Stimulated activated CD4-positive, alpha-beta T cell treated with anti-CD3 and anti-CD28 coated beads, Interleukin-1b, Interleukin-23, amount 100 ng/mL, for 1 hour (primary cell): ENCODE measurements around the gene SEC14L1.

Experiments used
- DNase-seq, 2 donors: peaks; one replicate each; pipeline ENCODE4 v3.0.0-alpha.2; 2020; ENCODE audit warnings: low read depth in 2 of 2

Gene SEC14L1

DNA sequence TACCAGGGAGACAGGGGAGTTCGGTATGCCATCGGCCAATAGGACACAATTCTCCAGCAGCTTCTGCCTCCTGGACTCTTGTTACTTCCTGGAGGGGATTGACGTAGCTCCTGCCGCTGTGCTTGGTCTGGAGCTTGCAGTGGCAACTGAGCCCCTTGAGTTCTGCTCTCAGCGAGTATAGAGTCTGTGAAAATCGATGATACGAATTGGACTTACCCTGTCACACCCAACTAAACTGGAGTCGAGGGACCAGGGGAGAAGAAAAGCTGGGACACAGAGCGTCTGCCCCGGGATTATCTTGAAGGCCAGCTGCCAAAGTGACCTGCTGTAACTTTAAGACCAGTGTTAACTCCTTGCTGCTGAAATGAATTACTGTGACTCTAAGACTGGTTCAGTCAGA is 22.2 kb downstream of the SEC14L1 start:
- DNase-seq: no peak

DNA sequence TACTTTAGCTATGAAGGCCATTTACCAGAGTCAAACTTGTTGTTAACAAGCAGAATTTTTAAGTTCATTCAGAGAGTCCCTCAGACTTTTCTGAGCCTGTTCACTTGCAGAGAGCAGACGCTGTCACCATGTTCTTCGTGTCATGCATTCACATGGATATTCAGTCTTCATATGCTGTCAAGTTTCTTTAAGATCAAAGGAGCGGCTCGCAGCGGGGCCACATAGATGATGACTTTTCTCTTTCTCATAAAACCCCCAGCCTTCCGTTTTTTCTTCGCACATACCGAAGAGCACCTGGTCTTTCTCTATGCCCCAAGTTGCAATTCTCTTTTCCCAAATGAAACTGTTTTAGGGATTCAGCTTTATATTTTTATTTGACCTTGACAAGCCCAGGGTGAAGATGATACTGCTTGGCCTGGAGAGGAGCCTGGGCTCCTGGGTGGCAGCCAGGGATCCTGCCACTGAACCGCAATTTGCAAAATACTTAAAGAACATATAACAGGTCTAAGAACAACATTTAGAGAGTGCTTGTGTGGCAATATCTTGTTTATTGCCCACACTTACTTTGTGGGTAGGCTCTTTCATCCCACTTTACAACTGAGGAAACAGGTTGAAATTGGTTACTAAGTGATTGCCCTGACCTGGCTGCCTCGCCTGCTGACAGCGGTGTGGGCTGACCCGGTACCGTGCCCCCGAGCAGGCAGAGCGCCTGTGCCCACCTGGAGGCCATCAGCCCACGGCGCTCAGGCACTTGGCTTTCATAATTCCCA is 22.9 kb downstream of the SEC14L1 start:
- no peak for DNase-seq

DNA sequence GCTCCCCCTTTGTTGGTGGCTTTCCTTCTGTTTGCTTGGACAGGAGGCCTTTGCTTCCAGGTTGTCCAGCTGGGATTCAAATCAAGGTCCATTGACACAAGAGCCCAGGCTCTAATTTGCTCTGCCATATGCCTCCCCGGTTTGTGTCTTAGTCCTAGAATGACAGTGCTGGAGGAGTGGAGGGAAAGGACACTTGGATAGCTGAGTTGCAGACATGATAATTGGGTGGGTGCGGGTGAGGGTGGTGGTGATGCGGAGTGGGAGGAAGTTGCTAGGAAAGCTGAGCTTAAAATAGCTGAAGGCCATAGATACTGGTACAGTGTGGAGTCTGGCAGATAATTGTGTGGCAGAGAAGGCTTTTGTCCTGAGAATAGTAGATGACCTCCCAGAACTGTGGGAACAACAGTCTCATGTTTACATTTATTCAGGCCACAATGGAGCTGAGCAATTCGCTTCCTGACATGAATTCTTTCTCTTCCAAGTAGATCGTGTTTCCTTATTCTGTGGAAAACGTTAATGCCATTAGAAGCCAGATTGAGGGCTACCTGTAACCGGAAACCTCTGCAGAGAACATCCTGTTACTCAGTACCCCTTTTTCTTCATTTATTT is 23.8 kb downstream of the SEC14L1 start:
- no peak for DNase-seq

DNA sequence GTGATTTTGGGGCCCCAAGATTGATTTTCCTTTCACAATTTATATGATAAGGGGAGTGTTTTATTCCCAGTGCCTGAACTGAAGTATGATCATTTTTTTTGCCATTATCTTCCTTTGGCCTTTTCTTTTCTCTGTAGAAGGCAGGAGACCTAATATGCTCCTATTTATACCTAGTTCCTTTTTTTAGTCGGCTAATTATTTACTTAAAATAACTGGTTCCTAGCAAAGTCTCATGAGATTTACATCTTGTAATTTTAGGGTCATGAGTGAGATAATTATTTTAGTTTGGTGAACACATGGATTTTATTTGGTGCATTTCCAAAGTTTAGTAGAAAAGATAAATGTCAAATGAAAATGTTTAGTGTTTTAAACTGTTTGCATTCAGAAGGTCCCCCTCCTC is 24.8 kb downstream of the SEC14L1 start:
- no peak for DNase-seq

DNA sequence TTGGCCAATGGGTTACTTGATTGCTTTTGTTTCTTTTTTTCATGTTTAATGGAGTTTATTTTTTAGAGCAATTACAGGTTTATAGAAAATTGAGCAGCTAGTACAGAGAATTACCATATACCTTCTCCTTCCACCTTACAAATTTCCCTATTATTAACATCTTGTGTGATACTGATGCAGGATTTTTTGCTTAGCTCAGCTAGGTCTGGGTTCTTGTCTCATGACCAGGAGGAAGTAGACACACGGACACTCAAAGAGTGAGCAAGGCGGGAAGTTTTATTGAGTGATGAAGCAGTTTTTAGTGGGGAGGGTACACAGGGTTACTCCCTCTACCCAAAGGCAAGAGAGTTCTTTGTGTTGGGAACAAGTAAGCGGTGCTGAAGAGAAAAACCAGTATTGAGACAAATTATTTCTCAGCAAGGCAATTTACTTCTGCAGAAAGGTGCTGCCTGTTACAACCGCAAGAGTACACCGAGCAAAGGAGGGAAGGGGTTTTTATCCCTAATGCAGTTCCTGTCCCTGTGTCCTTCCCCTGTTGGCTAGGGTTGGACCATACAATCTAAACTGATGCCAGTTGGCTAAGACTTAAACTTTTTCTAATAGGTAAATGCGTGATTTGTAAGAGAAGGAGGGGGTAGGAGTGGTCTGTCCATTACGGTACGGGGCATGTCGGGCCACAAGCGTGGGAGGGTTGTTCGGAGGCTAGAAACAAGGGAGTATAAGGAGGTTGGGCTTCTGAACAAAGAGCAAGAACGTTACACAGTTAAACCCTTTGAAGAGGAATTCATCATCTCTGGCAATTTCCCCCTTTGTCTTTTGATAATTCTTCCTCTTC is 26.9 kb downstream of the SEC14L1 start:
- no peak for DNase-seq

- no peak for DNase-seq
These were observed 32.3 kb downstream of the SEC14L1 start for GRCh38 chr17:77173104-77173503.

DNA sequence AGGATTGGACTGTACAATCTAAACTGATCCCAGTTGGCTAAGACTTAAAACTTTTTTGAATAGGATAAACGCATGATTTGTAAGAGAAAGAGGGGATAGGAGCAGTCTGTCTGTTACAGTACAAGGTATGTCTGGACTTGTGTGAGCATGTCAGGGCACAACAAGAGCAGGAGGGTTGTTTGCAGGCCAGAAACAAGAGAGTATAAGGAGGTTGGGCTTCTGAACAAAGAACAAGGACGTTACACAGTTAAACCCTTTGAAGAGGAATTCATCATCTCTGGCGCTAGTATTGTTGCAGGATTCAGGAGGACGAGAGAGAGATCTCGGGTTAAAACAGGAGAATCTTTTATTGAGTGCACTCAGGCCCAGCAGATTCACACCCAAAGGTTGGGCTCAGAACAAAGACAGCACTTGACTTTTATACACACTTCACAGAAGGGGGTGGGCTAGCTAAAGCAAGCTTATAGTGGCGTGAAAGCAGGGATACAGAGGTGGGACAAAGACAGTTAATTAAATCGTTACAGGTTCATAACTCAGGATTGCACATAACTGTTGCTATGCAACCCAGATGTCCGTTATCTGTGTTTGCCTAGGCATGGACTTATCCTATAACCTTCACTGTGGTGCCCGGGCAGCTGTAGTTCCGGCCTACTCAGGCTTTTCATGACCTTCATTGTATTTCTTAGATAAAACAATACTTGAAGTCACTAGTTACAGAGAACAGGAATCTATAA is 34.3 kb downstream of the SEC14L1 start:
- DNase-seq: no peak

DNA sequence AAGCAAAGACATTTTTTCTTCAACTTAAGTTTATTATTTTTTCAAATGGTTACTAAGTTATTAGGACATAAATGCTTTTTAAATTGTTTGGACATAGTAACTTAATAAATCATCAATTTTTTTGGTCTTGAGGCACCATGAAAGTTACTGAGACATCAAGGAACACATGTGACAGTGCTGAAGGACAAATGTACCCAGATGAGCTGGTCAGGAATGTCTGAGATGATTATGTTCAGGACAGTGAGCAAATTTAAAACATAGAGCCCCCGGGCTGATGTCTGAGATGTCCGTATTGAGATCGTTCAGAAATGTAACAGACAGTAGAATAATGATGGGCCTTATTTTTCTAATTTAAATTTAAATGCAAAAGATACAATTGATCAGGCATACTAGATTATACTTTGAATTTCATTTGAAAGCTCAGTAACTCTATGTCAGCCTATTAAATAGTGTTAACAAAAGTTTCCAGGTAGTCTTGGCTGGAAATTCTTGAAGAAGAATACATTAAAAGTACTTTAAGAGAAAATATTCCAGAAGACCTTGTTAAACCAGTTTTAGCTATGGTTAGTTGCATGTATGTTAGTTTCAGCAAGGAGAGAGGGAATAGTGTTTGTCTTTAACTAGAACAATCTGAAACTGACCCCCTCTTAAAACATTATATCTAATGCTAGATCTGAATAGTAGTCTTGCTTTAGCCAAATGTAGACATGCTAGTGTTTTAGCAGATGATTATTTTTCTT is 36.4 kb downstream of the SEC14L1 start:
- DNase-seq: no peak

GRCh38 chr17:77178050-77178449 is 37.3 kb downstream of the SEC14L1 start:
- no peak for DNase-seq

DNA sequence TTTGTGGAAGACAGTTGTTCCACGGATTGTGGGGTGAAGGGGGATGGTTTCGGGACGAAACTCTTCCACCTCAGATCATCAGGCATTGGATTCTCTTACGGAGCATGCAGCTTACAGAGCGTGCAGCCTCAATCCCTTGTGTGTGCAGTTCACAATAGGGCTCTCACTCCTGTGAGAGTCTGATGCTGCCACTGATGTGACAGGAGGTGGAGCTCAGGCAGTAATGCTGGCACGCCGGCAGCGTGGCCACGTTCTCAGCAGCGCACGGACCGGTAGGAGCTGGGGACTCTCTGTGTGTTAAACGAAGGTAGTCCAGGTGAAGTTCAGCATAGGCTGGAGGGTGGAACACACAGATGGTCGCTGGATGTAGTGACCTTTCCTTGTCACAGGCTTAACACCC is 37.8 kb downstream of the SEC14L1 start:
- no peak for DNase-seq

- no peak for DNase-seq
These were observed 40.0 kb downstream of the SEC14L1 start for GRCh38 chr17:77180503-77181357.

DNA sequence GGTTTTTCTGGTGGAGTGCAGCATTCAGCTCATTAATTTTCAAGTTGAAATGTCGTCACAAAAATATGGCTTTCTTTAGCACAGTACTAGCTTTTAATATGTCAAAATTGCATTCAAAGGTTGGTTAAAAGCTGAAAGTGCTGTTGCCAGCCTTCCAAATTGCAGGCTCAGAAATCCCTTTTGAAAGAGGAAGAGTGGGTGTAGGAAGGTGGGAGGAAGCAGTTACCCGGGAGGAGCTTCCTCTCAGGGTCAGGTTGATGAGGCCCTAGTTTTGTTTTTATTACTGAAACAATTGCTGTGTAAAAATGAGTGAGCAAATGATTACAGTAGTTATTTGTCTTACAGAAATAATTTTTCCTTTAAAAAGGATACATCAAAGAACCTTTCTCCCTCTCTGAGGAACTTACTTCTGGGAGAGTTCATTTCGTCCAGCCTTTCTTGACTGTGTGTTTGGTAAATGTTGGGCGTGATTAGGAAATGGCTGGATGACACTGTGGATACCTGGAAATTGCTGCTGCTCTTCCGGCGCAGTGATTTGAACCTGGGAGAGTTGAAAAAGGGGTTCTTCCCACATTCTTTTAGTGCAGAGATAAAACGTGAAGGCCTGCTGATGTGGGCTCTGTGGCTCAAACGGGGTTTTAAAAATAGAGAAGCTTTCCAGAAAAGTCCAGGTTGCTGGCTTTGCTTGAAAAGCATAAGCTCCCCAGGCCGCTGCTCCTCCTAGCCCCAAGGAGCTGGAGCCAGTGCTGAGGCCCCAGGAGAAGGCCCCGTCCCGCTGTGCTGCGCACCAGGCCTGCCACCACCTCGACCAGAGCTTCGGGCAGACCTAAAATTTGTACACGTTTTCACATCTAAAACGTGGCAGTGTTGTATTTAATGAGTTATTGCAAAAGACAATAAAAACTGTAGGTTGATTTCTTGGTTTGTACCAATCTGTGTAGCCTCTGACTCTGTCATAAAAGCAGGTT is 41.7 kb downstream of the SEC14L1 start:
- no peak for DNase-seq

DNA sequence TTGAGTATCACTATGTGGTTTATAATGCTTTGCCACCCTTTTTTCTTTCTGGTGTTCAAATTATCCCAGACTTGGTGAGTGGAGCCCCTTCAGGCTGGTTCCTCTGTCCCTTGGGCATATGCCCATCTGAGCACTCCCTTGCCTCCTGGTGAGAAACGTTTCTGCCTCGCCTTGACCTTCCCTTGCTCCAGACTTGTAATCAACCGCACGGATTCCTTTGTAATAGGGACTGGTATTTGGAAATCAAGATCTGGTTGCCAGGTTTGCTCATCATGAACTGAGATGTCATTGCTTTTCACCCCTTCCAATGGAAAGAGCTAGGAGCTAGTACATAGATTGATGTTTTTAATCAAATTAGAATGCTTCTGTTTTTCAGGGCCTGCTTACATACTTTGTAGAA is 43.7 kb downstream of the SEC14L1 start:
- DNase-seq: no peak

GRCh38 chr17:77185137-77185536 is 44.4 kb downstream of the SEC14L1 start:
- DNase-seq: no peak

DNA sequence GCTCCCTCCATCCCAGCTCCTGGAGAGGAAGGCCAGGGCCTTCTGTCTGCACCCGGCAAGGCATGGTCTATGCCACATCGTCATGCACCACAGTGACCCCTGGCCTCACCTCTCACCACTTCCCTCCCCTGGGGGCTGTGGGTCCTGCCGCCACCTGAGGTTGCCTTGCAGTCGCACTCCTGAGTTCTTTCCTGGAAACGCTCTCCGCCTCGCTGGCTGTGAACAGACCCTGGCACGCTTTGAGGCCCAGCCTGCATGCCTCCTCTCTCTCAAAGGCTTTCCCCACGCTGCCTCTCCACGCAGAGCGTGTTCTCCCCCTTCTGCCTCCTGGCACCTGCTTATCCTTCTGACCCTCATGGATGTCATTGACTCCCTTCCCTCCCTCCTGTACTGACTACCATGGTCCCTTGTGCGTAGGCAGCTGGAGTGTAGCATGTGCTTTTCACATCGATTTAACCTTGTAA is 45.4 kb downstream of the SEC14L1 start:
- DNase-seq: no peak

- no peak for DNase-seq
These were observed 47.6 kb downstream of the SEC14L1 start for GRCh38 chr17:77188084-77189066.

GRCh38 chr17:77189148-77189547 is 48.4 kb downstream of the SEC14L1 start:
- peak in 1 of 2 donors; percentile 4 for DNase-seq

- DNase-seq: no peak
These were observed 49.8 kb downstream of the SEC14L1 start for GRCh38 chr17:77190576-77190975.
